Measurements from ENCODE around the gene DPM3.
"Not testable (repeated sequence)": the region's sequence is repeated elsewhere in the genome, so short reads cannot be mapped to it uniquely, and the experiment has no call there.

DPM3 gene

GRCh38 chr1:155123801-155124200 is 16.5 kb downstream of the DPM3 start:
- DNase-seq = no peak

DNA sequence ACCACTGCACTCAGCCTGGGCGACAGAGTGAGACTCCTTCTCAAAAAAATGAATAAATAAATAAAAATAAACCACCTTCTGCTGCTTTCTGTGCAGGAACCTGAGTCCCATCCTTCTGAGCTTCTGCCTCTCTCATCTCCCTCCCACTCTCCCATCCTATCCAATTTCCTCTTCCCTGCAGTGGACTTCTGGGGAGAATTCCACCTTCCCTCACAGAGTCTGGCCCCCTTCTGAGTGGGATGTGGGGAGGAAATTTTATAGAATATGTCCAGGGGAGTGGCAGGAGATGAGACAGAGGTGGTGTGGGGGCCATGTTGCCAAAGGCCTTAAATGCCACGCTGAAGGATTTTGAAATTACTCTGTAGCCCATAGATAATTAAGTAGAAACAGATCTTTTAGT is 18.0 kb downstream of the DPM3 start:
- no peak for DNase-seq

- DNase-seq = no peak
These were observed 19.1 kb downstream of the DPM3 start for GRCh38 chr1:155121249-155121648.

- DNase-seq = no peak
These were observed 20.1 kb downstream of the DPM3 start for GRCh38 chr1:155120253-155120652.

DNA sequence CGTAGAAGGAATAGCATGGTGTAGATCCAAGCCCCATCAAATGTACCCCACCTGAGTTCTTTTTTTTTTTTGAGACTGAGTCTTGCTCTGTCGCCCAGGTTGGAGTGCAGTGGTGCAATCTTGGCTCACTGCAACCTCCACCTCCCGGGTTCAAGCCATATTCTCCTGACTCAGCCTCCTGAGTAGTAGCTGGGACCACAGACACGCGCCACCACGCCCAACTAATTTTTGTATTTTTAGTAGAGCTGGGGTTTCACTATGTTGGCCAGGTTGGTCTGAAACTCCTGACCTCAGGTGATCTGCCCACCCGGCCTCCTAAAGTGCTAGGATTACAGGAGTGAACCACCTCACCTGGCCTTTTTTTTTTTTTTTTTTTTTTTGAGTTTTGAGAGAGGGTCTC is 22.2 kb downstream of the DPM3 start:
- not testable (repeated sequence) for DNase-seq

DNA sequence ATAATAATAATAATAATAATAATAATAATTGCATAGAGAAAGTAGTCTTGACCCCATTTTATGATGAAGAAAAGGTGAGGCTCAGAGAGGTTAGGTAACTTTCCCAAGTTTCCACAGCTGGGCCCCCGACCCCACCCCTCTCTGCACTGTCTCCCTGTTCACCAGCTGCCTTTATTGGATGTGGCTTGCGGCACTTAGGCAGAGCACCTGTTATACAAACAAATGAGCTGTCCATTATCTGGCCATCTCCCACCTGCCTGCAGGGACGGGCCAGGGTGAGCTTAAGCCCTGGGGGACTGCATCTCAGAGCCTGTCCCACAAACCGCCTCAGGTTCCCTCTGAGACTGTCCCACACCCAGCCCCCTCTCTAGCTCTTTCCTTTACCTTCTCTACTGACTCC is 22.7 kb downstream of the DPM3 start:
- DNase-seq = no peak

DNA sequence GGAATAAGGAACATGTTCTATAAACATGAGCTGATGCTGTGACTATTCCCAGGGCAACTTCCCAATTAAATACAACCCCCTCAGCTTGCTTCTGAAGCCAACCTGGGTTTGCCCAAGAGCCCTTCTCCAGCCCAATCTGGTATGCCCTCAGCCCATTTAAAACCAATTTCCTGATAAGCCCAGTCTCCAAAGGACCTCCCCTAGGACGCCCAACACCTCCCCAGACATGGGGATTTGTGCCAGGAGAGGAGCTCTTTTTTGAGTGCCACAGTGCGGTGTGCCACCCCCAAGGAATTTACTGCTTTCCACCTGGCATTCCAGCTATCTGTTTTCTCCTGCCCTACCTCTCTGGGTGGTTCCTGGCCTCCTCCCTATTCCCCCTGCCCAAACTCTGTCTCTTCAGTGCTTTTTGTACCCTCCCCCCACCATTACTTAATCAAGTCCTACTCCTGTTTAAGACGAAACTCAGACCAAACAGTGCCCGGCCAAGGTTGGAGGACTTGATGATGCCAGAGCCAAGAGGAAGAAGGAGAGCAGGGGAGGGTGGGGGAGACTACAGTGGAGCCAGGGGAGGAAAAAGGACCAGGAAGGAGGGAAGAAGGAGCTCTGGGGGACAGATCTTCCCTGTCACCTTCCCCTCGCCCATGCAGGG is 24.1 kb downstream of the DPM3 start:
- no peak for DNase-seq

DNA sequence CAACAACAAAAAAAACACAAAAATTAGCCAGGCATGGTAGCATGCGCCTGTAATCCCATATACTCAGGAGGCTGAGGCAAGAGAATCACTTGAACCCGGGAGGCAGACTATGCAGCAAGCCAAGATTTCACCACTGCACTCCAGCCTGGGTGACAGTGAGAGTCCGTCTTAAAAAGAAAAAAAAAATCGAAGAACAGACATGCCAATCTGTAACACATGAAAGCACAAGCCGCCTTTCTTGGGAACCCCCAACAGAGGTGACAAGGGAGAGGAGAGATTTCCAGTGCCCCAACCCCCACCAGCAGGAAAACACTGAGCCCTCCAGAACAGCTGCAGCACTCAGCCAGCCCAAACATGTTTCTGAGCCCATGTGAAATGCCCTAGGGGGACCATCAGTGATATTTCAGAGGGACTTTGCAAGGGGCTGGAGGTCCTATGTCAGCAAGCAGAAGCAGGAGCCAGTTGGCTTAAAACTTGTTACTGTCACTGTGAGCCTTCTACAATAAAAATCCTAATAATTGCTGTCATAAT is 26.8 kb downstream of the DPM3 start:
- no peak for DNase-seq

- no peak for DNase-seq
These were observed 29.5 kb downstream of the DPM3 start for GRCh38 chr1:155110826-155111225.

DNA sequence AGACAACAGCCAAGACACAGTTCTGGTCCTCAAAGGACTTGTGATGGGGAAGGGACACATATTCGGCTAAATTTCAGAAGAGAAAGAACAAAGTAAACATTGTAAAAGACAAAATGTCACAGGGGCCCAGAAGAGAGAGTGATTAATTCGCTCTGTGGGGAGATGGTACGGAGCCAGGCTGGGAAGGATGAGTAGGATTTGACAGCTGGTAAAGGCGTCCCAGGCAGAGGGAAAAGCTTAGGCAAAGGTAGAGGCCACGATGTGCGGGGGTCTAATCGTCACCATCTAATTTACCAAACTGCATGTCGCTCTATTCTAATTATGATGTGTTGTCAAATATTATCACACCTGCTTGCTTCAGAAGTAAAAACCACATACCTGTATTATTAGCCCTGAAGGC is 29.9 kb downstream of the DPM3 start:
- DNase-seq = no peak

DNA sequence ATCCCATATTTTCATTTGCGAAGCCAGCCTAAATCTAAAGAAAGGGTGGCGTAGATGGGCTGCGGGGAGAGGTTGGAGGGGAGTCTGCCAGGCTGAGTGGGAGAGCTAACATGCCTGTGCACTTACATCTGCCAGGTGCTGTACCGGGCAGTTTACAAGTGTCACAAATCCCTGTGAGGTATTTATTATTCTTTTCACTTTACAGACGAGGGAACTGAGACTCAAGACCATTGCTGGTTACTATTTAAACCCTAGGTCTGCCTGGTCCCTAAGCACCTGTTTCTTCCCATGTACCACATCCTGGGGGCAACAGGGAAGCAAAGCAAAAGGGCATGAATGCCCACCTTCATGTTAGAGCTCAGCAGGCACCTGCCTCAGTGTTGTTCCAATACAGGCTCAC is 32.0 kb downstream of the DPM3 start:
- DNase-seq = no peak

DNA sequence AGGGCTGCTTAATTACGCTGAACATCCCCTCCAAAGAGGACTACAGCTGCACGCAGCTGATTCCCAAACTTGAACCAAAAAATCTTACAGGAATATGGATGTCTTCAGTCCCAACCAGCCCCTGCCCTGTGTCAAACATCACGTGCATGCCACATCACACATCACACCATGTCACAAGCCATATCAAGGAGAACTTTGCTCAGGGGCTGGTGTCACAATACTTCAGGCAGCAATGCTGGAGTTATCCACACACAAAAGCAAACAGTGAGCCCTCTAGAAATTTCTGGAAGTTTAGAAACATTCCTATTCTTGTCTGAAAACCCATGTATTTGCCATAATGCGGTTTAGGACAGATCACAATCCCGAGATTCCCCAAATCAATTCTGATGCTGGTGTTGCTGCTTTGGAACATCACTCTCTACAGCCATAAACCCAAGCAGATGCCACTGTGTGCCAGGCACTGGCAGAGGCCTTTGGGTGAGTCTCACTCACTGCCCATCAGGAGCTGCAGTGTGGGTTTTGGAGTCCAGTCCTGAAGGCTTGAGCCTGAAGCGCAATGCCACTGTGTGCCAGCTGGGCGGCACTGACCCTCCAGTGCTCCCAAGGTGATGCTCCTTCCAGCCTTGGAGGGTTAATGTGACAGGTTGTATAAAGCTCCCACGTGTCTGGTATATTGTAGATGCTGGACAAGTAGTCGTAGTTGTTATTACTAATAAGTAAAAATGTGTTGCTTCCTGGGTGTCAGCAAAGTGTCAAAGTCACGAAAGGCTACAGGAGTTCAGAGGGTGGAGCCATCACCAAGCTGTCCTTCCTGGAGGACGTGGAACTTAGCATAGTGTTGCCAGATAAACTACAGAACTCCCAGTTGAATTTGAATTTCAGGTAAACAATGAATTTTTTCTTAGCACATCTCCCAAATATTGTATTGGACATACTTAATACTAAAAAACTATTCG is 32.7 kb downstream of the DPM3 start:
- DNase-seq = no peak

DNA sequence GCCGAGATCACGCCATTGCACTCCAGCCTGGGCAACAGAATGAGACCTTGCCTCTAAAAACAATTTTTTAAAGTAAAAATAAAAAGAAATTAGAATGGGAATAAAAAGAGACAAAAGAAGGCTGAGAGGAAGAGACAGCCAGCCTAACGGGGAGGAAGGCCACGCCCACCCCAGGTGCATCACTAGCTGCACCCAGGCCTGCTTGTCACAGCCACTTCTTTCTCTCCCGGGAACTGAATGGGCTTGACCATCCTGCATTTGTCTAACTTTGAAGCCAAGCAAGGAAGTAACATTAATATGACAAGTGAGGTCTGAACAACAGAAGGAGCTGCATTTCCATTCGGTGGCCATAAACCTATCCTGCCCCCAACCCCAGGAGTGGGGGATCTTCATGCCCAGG is 33.5 kb downstream of the DPM3 start:
- DNase-seq = no peak

- DNase-seq = no peak
These were observed 34.7 kb downstream of the DPM3 start for GRCh38 chr1:155105604-155106011.

- DNase-seq = no peak
These were observed 35.5 kb downstream of the DPM3 start for GRCh38 chr1:155104605-155105534.

DNA sequence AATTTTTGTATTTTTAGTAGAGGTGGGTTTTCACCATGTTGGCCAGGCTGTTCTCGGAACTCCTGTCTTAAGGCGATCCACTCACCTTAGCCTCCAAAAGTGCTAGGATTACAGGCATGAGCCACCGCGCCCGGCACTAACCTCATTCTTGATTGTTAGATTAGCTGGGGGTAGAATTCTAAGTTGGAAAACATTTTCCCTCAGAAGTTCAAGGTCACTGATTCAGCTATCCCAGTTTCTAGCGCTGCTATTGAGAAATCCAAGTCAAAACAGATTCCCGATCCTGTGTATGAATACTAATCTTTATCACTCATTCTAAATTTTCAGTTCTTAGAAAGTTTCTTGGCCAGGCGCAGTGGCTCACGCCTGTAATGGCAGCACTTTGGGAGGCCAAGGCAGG is 37.0 kb downstream of the DPM3 start:
- DNase-seq = no peak

GRCh38 chr1:155099331-155099730 is 41.0 kb downstream of the DPM3 start:
- no peak for DNase-seq

DNA sequence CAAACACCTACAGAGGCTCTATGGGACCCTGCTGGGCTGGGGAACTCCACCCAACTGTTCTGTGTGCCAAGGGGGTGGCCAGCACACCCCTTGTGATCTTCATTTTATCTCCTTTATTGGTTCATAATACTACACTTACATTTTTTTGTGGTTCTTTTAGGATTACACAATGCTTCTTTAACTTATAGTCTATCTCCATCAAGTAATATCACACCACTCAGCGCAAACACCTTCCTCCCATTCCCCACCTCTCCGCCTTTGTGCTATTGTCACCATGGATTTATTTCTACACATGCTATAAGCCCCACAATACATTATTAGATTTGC is 45.7 kb downstream of the DPM3 start:
- DNase-seq = no peak

DNA sequence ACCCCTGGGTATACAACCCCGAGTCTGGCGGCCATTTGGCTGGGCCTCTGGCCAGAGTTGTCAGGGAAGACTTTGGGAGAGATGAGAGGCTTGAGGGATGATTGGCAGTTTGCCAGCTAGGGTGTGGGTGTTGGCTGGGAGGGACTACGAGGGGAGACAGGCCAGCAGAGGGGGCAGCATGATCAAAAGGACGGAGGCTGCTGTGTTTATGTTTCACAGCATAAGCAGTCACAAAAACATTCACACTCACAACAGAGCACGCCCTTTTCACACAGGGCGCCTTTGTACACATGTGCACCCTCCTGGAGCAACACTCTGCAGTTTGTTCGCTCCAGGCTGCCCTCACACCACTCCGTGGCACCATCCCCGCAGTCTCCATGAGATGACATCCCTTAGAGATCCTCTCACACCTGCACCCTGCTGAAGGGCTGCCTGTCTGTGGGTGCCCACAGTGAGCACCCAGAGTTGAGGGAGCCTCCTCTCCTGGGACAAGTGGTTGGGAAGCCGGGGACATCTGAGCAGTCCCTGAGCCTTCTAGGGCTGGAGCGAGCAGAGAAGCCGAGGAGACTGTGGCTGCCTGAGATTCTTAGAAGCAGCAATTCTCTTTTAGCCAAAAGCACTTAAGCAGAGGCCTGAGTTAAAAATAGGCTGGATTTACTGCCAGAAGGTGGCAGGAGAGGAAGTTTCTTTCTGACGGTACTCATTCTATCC is 46.3 kb downstream of the DPM3 start:
- peak; percentile 46 for DNase-seq

DNA sequence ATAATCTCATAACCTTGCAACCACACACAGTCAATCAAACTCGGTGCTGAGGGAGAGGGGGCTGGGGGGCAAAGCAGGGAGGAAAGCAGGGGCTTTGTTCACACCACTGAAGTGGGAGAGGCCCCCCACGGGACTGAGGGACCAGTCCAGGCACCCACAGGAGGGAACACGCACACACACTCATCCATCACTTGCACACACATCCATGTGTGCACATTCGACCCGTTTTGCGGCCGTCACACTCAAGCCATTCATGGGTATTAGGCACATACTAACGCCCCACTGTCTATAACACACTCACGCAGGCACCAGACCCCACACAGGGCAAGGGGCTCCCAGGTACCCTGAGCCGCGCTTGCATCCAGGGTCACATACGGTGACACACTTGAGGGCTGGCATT is 47.7 kb downstream of the DPM3 start:
- DNase-seq = no peak

GRCh38 chr1:155092131-155092530 is 48.2 kb downstream of the DPM3 start:
- no peak for DNase-seq
